GM04504 (cell line): ENCODE measurements around the gene COG5.
"Not testable (repeated sequence)": the region's sequence is repeated elsewhere in the genome, so short reads cannot be mapped to it uniquely, and the experiment has no call there.

Source experiments
- DNase-seq: peaks from one replicate; pipeline ENCODE4 v3.0.0-alpha.2; 2012; ENCODE audit warnings: low read depth

Gene COG5

DNA sequence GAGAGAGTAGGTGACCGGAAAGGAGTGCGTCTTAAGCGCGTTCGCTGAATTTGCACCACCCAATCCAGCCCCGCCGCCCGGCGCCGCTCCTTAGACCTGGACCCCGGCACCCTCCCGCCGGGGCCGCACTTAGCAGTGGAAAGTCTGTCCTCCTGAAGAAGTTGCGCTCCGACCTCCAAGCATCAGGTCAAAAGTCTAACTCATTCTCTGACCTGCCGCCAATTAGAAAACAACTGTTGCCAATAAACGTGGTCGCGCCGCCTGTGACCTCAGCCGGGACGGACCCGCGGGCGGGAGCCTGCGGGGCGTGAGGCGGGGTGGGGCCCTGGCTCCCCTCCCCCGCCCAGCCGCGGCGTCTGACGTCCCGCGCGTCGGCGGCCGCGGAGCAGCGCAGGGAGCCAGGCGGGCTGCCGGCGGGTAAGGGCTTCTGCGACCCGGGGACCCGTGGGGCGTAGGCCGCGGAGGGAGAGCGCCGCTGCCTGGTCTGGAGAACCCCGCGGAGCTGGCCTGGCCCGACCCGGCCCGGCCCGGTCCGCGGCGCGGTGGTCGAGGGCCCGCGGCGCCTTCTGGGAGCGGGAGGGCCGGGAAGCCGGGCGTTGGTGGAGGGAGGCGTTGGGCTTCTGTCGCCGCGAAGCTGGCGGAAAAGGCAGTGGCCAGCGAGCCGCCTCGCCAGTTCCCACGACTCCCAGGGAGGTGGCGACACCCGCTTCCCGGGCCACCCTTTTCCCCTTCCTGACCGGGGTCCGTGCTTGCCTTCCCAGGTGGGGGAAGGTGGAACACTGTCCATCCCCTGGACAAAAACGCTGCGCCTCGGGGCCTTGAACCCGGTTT lies 16.4 kb upstream of the COG5 start, which contains the start of gene BCAP29:
Gene BCAP29, plus strand, starts transcription at position 362 of the 831 bp plus-strand sequence. CDS start 527 bp downstream, outside the sequence.
- DNase-seq = no peak

DNA sequence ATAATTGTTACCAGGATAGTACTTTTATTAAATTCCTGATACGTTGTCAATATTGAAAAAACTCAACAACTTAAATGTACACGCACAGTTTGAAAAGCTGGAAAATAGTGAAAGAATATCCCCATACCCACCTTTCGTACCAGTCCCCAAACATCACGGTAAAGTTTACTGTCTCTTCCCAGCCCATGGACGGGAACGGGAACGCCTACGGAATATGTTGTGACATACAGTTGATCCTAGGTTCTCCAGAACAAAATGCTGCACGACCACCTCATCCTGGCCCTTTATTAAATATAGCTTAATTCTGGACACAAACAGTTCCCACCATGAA lies 15.8 kb upstream of the COG5 start:
- no peak for DNase-seq

DNA sequence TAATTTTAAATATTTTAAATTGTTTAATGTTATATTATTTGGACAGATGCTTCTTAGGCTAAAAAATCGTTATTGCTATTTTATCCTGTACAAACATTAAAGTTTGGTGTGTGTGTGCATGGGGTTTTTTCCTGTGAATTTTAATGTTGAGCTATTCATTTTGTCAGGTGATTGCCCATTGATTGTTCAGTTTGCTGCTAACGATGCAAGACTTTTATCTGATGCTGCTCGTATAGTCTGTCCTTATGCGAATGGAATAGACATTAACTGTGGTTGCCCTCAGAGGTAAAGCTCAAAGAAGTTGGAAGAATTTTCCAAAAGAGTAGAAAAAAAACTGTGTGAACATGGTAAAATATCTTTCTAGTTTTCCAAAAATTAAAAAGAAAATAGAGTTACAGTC lies 9.8 kb upstream of the COG5 start:
- no peak for DNase-seq

DNA sequence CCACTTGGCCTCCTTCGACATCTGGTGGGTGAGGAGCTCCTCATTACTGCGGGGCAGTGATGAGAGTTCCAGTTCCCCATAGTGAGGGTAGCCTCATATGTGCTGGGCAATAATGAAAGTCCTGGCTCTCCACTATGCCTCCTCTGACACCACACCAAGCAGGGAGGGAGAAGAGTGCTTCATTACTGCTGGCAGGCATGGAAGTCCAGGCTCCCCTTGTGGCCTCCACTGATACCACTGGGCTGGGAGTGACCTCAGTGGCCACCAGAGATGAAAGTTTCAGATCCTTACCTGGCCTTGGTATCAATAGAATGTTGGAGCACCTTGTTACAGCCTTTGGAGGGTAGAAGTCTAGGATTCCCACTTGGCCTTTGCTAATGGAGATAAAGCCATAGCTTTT lies 6.6 kb upstream of the COG5 start:
- no peak for DNase-seq

DNA sequence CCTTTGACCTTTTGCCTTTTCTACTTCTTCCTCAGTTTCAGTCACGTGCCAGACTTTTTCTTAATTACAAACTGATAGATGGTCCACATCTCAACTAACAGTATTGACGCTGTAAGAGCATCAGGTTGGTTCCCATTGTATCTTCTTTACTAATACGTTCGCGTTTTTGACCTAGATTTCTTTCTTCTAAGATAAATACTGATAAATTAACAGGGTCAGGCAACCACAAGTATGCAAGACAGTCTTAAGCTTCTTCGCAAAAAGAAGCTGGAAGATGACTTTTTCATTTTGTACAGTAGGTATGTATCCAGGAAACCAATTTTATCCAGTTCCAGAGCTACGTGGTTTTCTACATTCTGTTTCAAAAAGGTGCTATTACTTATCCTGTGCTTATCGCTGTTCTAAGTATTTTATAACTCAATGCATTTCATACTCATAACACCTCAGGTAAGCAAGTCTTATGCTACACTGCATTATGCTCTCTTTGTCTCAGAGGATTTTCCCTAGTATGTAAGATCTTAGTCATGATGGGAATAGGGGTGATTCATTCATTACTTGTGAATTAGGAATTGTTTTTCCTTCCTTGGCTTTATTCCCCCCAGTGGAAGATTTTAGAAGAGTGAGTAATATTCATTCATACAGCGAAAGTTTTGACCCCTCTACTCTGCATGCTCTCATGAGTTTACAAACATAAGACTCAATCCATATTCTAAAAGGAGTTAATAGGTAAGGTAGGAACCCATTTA lies 1.0 kb upstream of the COG5 start:
- DNase-seq = peak; percentile 68

DNA sequence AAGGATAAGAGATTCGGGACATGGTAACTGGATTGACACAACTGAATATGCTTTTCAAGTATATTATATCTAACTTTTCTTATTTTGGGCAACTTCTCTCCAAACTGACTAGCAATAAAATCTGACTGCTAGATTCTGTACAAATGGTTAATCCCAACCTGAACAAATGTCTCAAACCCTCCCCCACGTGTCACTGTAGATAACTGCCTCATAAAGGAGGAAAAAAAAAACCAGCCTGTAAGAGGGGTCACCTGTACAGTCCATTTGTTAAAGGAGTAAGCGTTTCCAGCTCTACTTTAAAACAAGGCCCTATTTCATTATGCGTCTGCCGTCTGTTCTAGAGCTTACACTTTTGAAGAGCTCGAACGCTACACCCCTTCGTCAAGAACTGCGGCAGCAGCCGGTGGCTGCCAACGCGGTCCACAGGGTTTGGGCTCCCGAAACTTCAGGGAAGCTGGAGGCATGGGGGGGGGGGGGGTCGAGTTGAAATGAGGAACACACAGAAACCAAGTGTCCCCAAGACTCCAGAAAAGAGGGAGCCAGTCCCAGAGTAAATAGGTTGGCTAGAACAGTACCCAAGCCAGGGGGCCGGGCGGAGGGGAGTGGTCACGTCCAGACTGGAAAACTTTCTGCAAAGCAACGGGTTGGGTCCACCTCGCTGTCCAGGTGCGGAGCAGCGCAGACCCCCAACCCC lies 492 bp downstream of the COG5 start:
- DNase-seq = no peak

DNA sequence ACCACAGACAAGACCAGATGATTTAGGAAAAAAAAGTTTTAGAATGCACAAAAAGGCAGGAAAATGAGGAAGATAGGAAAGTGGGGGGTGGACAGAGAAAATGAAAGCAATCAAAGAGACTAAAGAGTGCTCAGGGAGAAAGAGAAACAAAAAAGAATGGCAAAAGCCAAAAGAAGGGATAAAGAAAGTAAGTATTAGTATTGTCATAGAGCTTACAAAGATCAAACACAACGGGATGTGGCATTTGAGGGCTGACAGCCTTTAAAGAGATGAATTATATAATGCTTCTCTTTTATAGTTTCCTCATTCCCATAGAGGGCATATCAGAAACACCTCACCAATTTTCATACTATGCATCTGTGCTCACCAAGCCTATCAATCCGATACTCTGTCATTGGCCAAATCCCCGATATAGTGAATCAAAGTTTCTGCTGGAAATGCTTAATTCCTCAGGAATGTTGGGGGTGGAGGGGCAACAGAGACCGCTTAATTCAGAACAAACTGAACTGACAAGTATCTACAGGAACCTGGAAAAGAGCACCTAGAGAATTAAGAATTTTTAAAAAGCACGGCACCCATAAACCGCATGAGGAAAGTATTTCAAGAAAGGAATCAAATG lies 2.7 kb downstream of the COG5 start:
- no peak for DNase-seq

DNA sequence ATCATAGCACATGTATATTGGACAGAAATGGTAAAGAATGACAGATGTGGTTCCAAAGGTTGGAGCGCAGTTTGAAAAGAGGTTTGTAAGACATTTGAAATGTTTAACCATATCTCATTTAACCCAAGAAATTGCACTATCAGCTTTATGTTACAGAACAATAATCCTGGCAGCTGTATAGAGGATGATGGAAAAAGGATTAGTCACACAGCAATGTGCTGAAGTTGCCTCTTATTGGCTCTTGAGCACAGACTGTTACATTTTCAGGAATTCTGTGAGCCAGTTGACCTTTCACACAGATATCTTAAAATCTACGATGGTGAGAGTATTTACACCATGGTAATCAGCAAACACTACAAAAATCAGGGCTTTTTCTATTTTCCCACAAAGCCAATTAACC lies 3.9 kb downstream of the COG5 start:
- DNase-seq = peak; percentile 41

DNA sequence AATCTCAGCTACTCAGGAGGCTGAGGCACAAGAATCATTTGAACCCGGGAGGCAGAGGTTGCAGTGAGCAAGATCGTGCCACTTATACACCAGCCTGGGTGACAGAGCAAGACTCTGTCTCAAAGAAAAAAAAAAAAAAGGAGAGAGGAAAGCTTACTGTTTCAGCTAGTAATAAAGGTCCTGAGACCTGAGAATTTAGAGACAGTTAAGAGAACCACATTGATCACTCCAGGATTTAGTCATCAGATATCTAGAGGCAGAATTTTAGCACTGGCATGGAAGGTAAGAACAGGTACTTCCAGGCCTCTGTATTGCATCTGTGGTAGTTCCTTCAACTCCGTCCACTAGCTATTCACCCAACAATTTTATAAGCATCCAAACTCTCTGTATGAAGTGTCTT lies 7.8 kb downstream of the COG5 start:
- DNase-seq = no peak

DNA sequence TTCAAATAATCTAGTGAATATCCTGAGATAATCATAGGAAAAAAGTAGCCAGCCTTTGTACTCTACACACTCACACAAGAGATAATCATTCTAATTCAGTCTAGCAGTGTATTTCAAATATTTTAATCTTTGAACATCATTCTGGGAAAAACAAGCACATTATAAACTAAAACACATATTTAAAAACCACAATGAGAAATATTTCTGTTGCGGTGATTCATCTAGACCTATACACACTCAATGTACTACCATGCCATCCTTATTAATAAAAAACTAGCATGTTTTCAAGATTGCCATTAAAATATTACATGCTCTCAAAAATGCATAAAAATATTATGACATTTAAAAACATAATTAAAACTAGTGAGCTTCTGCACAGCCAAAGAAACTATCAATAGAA lies 11.8 kb downstream of the COG5 start:
- no peak for DNase-seq

DNA sequence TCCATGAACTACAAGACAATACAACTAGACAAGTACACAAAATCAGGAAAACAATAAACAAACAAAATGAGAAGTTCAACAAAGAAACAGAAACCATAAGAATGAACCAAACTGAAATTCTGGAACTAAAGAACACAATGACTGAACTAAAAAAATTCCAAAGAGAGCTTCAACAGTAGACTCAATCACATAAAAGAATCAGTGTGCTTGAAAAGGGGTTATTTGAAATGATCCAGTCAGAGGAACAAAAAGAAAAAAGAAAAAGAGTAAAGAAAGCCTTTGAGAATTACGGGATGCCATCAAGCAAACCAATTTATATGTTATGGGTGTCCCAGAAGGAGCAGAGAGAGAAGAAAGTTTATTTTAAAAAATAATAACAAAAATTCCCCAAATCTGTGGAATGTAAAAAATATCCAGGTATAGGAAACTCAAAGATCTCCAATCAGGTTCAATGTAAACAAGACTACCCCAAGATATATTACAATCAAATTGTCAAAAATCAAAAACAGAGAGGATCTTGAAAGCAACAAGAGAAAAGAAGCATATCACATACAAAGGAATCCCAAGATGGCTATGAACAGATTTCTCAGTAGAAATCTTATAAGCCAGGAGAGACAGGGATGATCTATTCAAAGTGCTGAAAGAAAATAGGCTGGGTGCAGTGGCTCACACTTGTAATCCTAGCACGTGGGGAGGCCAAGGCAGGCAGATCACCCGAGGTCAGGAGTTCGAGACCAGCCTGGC lies 18.7 kb downstream of the COG5 start:
- no peak for DNase-seq

- DNase-seq = no peak
Measured at GRCh38 chr7:107543338-107543993, 20.3 kb downstream of the COG5 start.

GRCh38 chr7:107538001-107538400 lies 25.7 kb downstream of the COG5 start:
- no peak for DNase-seq

- DNase-seq = not testable (repeated sequence)
Measured at GRCh38 chr7:107537228-107537627, 26.5 kb downstream of the COG5 start.

DNA sequence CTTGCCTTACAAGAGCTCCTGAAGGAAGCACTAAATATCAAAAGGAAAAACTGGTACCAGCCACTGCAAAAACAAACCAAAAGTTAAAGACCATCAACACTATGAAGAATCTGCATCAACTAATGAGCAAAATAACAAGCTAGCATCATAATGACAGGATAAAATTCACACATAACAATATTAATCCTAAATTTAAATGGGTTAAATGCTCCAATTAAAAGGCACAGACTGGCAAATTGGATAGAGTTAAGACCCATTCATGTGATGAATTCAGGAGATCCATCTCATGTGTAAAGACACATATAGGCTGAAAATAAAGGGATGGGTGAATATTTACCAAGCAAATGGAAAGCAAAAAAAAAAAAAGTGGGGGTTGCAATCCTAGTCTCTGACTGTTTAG lies 29.6 kb downstream of the COG5 start:
- DNase-seq = no peak

- DNase-seq = no peak
Measured at GRCh38 chr7:107530751-107531150, 33.0 kb downstream of the COG5 start.

DNA sequence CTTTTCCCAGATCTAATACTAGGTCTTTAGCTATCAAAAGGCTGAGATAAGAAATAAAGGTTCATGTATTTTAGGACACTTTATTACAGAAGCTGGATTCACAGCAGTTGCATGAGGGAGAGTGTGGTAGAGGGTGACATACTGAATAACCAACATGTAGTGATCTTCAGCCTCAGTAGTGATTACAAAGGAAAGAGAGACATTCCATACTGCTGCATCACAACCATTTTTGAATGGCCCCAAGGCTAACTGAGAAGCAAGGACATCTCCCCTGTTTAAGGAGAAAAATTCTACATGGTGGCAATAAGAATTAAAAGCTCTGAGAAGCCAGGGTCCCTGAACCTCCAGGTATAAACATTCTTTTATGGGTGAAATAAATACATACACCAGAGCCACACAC lies 35.3 kb downstream of the COG5 start:
- DNase-seq = peak; percentile 25

- no peak for DNase-seq
Measured at GRCh38 chr7:107527196-107527595, 36.5 kb downstream of the COG5 start.

- no peak for DNase-seq
Measured at GRCh38 chr7:107526672-107527071, 37.0 kb downstream of the COG5 start.

DNA sequence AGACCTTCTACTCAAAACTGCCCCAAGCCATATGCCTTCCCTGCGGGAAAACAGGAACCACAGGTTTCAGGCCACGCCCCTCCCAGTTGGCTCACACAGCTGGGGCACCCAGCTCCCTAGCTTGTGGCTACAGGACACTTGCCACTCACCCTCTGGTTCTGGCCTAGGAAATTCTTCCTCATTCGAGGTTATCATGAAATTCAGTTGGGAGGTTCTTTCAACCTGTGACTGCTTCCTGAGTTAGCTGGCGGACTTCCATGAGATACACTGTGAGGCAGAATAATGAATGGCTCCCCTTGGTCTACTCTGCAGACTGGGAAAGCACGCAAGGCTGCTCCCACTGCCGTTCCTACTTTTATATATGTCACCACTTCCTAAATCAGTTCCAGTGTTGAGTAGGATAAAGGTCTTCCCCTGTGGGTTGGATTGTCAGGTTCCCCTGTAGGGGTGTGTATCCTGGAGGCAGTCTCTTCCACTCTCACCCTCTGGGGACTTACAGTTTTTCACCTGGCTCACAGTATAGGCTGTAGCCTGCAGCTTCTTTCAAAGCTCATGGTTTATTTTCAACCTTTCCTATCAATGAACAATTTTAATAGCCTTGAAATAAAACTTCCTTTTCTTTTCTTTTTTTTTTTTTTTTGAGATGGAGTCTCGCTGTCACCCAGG lies 56.9 kb downstream of the COG5 start:
- no peak for DNase-seq
